Measurements from ENCODE around the gene CTDSPL. TPM values are rescaled to one million over a fixed set of nuclear protein-coding genes. Genes with fewer than 3 reads are reported as not detected.

The CTDSPL gene
- polyA plus RNA-seq, 1 donor from 2014 or later: not detected

GRCh38 chr3:37925157-37925556 lies 63.5 kb downstream of the CTDSPL start:
- peaks cover 0 to 2% (median 0%) of the 10 kb centered on the region in 3 donors for H3K9me3 Mint-ChIP-seq
- no peaks in the 10 kb centered on the region for H3K27me3 Mint-ChIP-seq
- H3K4me1 Mint-ChIP-seq: peaks cover 0 to 2% (median 2%) of the 10 kb centered on the region in 3 donors
- H3K4me3 Mint-ChIP-seq: no peak overlapping the region
- no peaks in the 10 kb centered on the region for H3K36me3 Mint-ChIP-seq
- H3K27ac Mint-ChIP-seq: no peak overlapping the region

- H3K4me1 Mint-ChIP-seq: peaks cover 0 to 2% (median 2%) of the 10 kb centered on the region in 3 donors
- H3K27me3 Mint-ChIP-seq: no peaks in the 10 kb centered on the region
- H3K27ac Mint-ChIP-seq: no peak overlapping the region
- no peaks in the 10 kb centered on the region for H3K36me3 Mint-ChIP-seq
- H3K4me3 Mint-ChIP-seq: no peak overlapping the region
- peaks cover 0 to 5% (median 0%) of the 10 kb centered on the region in 3 donors for H3K9me3 Mint-ChIP-seq
Observed at GRCh38 chr3:37926611-37927010, 64.9 kb downstream of the CTDSPL start.

GRCh38 chr3:37930495-37930894 lies 68.8 kb downstream of the CTDSPL start:
- peaks cover 0 to 3% (median 0%) of the 10 kb centered on the region in 3 donors for H3K4me1 Mint-ChIP-seq
- H3K27ac Mint-ChIP-seq: no peak overlapping the region
- no peaks in the 10 kb centered on the region for H3K27me3 Mint-ChIP-seq
- no peaks in the 10 kb centered on the region for H3K36me3 Mint-ChIP-seq
- H3K4me3 Mint-ChIP-seq: no peak overlapping the region
- H3K9me3 Mint-ChIP-seq: peaks cover 0 to 5% (median 0%) of the 10 kb centered on the region in 3 donors

GRCh38 chr3:37932505-37932904 lies 70.8 kb downstream of the CTDSPL start:
- no peak overlapping the region for H3K27ac Mint-ChIP-seq
- H3K36me3 Mint-ChIP-seq: no peaks in the 10 kb centered on the region
- peaks cover 7% of the 10 kb centered on the region for H3K27me3 Mint-ChIP-seq
- no peak overlapping the region for H3K4me3 Mint-ChIP-seq
- peaks cover 0 to 3% (median 0%) of the 10 kb centered on the region in 3 donors for H3K4me1 Mint-ChIP-seq
- H3K9me3 Mint-ChIP-seq: peaks cover 0 to 5% (median 0%) of the 10 kb centered on the region in 3 donors

- no peak overlapping the region for H3K4me3 Mint-ChIP-seq
- no peaks in the 10 kb centered on the region for H3K36me3 Mint-ChIP-seq
- H3K4me1 Mint-ChIP-seq: peaks cover 0 to 4% (median 0%) of the 10 kb centered on the region in 3 donors
- H3K9me3 Mint-ChIP-seq: peaks cover 0 to 3% (median 0%) of the 10 kb centered on the region in 3 donors
- no peak overlapping the region for H3K27ac Mint-ChIP-seq
- H3K27me3 Mint-ChIP-seq: peaks cover 10% of the 10 kb centered on the region
Observed at GRCh38 chr3:37934631-37935289, 73.1 kb downstream of the CTDSPL start.

GRCh38 chr3:37935290-37935668 lies 73.6 kb downstream of the CTDSPL start:
- H3K9me3 Mint-ChIP-seq: peaks cover 0 to 3% (median 0%) of the 10 kb centered on the region in 3 donors
- peaks cover 0 to 4% (median 0%) of the 10 kb centered on the region in 3 donors for H3K4me1 Mint-ChIP-seq
- peaks cover 12% of the 10 kb centered on the region for H3K27me3 Mint-ChIP-seq
- no peak overlapping the region for H3K4me3 Mint-ChIP-seq
- H3K27ac Mint-ChIP-seq: no peak overlapping the region
- no peaks in the 10 kb centered on the region for H3K36me3 Mint-ChIP-seq

GRCh38 chr3:37935756-37936666 lies 74.3 kb downstream of the CTDSPL start:
- no peak overlapping the region for H3K4me3 Mint-ChIP-seq
- H3K9me3 Mint-ChIP-seq: no peaks in the 10 kb centered on the region
- H3K27me3 Mint-ChIP-seq: peaks cover 12% of the 10 kb centered on the region
- no peaks in the 10 kb centered on the region for H3K36me3 Mint-ChIP-seq
- peaks cover 0 to 4% (median 0%) of the 10 kb centered on the region in 3 donors for H3K4me1 Mint-ChIP-seq
- no peak overlapping the region for H3K27ac Mint-ChIP-seq

GRCh38 chr3:37937156-37937555 lies 75.5 kb downstream of the CTDSPL start:
- H3K4me1 Mint-ChIP-seq: peaks cover 0 to 4% (median 0%) of the 10 kb centered on the region in 3 donors
- H3K4me3 Mint-ChIP-seq: no peak overlapping the region
- H3K27ac Mint-ChIP-seq: no peak overlapping the region
- H3K9me3 Mint-ChIP-seq: no peaks in the 10 kb centered on the region
- H3K27me3 Mint-ChIP-seq: peaks cover 12% of the 10 kb centered on the region
- no peaks in the 10 kb centered on the region for H3K36me3 Mint-ChIP-seq

- peaks cover 0 to 4% (median 0%) of the 10 kb centered on the region in 3 donors for H3K4me1 Mint-ChIP-seq
- no peaks in the 10 kb centered on the region for H3K9me3 Mint-ChIP-seq
- peaks cover 13% of the 10 kb centered on the region for H3K27me3 Mint-ChIP-seq
- H3K27ac Mint-ChIP-seq: no peak overlapping the region
- H3K36me3 Mint-ChIP-seq: no peaks in the 10 kb centered on the region
- peak overlapping the region in 1 of 4 donors; percentile 37 for H3K4me3 Mint-ChIP-seq
Observed at GRCh38 chr3:37938011-37938410, 76.3 kb downstream of the CTDSPL start.

- H3K27ac Mint-ChIP-seq: no peak overlapping the region
- H3K4me3 Mint-ChIP-seq: no peak overlapping the region
- no peaks in the 10 kb centered on the region for H3K9me3 Mint-ChIP-seq
- H3K4me1 Mint-ChIP-seq: peaks cover 0 to 3% (median 0%) of the 10 kb centered on the region in 3 donors
- H3K36me3 Mint-ChIP-seq: no peaks in the 10 kb centered on the region
- peaks cover 17% of the 10 kb centered on the region for H3K27me3 Mint-ChIP-seq
Observed at GRCh38 chr3:37940242-37940908, 78.7 kb downstream of the CTDSPL start.

- Mint-ChIP-seq H3K27me3 (peaks cover 10% of the 10 kb centered on the region), H3K4me1 (peaks cover 0 to 3% (median 0%) of the 10 kb centered on the region in 3 donors), H3K4me3 (no peak overlapping the region), H3K27ac (no peak overlapping the region), H3K9me3 (no peaks in the 10 kb centered on the region), H3K36me3 (no peaks in the 10 kb centered on the region)
Observed at GRCh38 chr3:37941608-37942508, 80.2 kb downstream of the CTDSPL start.

GRCh38 chr3:37942646-37943045 lies 81.0 kb downstream of the CTDSPL start:
- no peaks in the 10 kb centered on the region for H3K9me3 Mint-ChIP-seq
- H3K27me3 Mint-ChIP-seq: peaks cover 10% of the 10 kb centered on the region
- no peak overlapping the region for H3K27ac Mint-ChIP-seq
- no peak overlapping the region for H3K4me3 Mint-ChIP-seq
- H3K36me3 Mint-ChIP-seq: peaks cover 3% of the 10 kb centered on the region
- H3K4me1 Mint-ChIP-seq: peaks cover 0 to 3% (median 0%) of the 10 kb centered on the region in 3 donors

- Mint-ChIP-seq H3K4me3 (no peak overlapping the region), H3K4me1 (peaks cover 0 to under 1% (median 0%) of the 10 kb centered on the region in 3 donors), H3K9me3 (no peaks in the 10 kb centered on the region), H3K36me3 (peaks cover 4% of the 10 kb centered on the region), H3K27ac (no peak overlapping the region), H3K27me3 (peaks cover 9% of the 10 kb centered on the region)
Observed at GRCh38 chr3:37943126-37943525, 81.4 kb downstream of the CTDSPL start.

- peaks cover 7% of the 10 kb centered on the region for H3K27me3 Mint-ChIP-seq
- H3K9me3 Mint-ChIP-seq: no peaks in the 10 kb centered on the region
- H3K27ac Mint-ChIP-seq: no peak overlapping the region
- H3K4me3 Mint-ChIP-seq: no peak overlapping the region
- H3K36me3 Mint-ChIP-seq: peaks cover 4% of the 10 kb centered on the region
- H3K4me1 Mint-ChIP-seq: no peaks in the 10 kb centered on the region
Observed at GRCh38 chr3:37943631-37944314, 82.1 kb downstream of the CTDSPL start.

All from IgD-negative memory B cell (primary cell).